AG04450 (cell line): ENCODE data around the gene CNKSR3. TPM values are rescaled to one million over a fixed set of nuclear protein-coding genes. Genes with fewer than 3 reads are reported as not detected.

Experiments used
- CTCF ChIA-PET: fragments of 300-600, 350-600 bp; formaldehyde crosslinking; extraction: SDS; loops from one replicate; lab custom pipeline; 2022; ENCODE audit warnings: antibody characterized with exemption, inconsistent platforms; lab: Charles Lee
- POLR2A ChIA-PET: fragments of 350-600 bp; formaldehyde crosslinking; extraction: SDS; loops from one replicate; lab custom pipeline; 2021; ENCODE audit warnings: antibody characterized with exemption, inconsistent platforms; lab: Yijun Ruan, JAX
- DNase-seq: peaks from one replicate; pipeline ENCODE4 v3.0.0-alpha.2; 2011; ENCODE audit warnings: low read depth, low spot score
- H3K27ac ChIP-seq: one replicate; pipeline ENCODE4 v1.5.1; 2012; ENCODE audit warnings: low read depth, low read length, control low read depth
- H3K27me3 ChIP-seq: one replicate; pipeline ENCODE4 v1.6.0; 2012; ENCODE audit warnings: low read length; ENCODE audit not compliant: control insufficient read depth, insufficient read depth
- H3K4me3 ChIP-seq: 2 replicates; pipeline ENCODE4 v1.5.1; 2011; ENCODE audit warnings: mild to moderate bottlenecking, low read depth, low read length, control low read depth
- H3K9me3 ChIP-seq: 2 replicates; pipeline ENCODE4 v1.5.1; 2012; ENCODE audit warnings: low read length; ENCODE audit not compliant: control insufficient read depth, insufficient read depth
- CTCF ChIP-seq: IDR thresholded peaks from 2 replicates; pipeline ENCODE4 v1.5.1; 2011; ENCODE audit warnings: low read depth, low read length, control low read depth, inconsistent platforms
- polyA plus RNA-seq: library from polyadenylated mRNA; depleted of rRNA; stranded (reverse); fragments of >200 nt; gene quantifications from 2 replicates; pipeline ENCODE4 v1.2.3, GENCODE V29; 2011

Gene CNKSR3
- polyA plus RNA-seq, 1 experiment, result 8.6 TPM

GRCh38 chr6:154532426-154532825 is 21.9 kb upstream of the CNKSR3 start:
- Histone ChIP-seq H3K27ac (no peak overlapping the region), H3K4me3 (no peak overlapping the region), H3K9me3 (no peaks in the 10 kb centered on the region; the same call in 1 of the 2 replicates), H3K27me3 (peaks cover 5% of the 10 kb centered on the region)
- no peak for TF ChIP-seq CTCF
- no peak for DNase-seq
- ChIA-PET POLR2A (no interaction called here), CTCF (no interaction called here)

- Histone ChIP-seq H3K4me3 (no peak overlapping the region), H3K27ac (no peak overlapping the region), H3K27me3 (no peaks in the 10 kb centered on the region), H3K9me3 (no peaks in the 10 kb centered on the region; the same call in 1 of the 2 replicates)
- ChIA-PET POLR2A (no interaction called here), CTCF (interaction anchor here (0.7 kb wide), 1 partner anchor 275 kb away, joined by 3 read pairs; no protein-coding TSS in a partner anchor)
- no peak for TF ChIP-seq CTCF
- no peak for DNase-seq
Measured at GRCh38 chr6:154529957-154530356, 19.5 kb upstream of the CNKSR3 start.

- H3K9me3 ChIP-seq, result no peaks in the 10 kb centered on the region; the same call in 1 of the 2 replicates
- TF ChIP-seq CTCF, result no peak
- CTCF ChIA-PET, result no interaction called here
- no peak for DNase-seq
- no peaks in the 10 kb centered on the region for H3K27me3 ChIP-seq
- no peak overlapping the region for H3K27ac ChIP-seq
- no peak overlapping the region for H3K4me3 ChIP-seq
- POLR2A ChIA-PET, result no interaction called here
Measured at GRCh38 chr6:154528310-154528915, 17.9 kb upstream of the CNKSR3 start.

GRCh38 chr6:154526996-154527395 is 16.5 kb upstream of the CNKSR3 start:
- no peak overlapping the region for H3K4me3 ChIP-seq
- CTCF ChIA-PET, result no interaction called here
- H3K9me3 ChIP-seq, result no peaks in the 10 kb centered on the region; the same call in 1 of the 2 replicates
- H3K27me3 ChIP-seq, result no peaks in the 10 kb centered on the region
- POLR2A ChIA-PET, result no interaction called here
- no peak for DNase-seq
- no peak for TF ChIP-seq CTCF
- no peak overlapping the region for H3K27ac ChIP-seq

GRCh38 chr6:154522576-154522975 is 12.1 kb upstream of the CNKSR3 start:
- Histone ChIP-seq H3K27me3 (no peaks in the 10 kb centered on the region), H3K9me3 (no peaks in the 10 kb centered on the region; the same call in 1 of the 2 replicates), H3K4me3 (no peak overlapping the region), H3K27ac (no peak overlapping the region)
- TF ChIP-seq CTCF, result no peak
- POLR2A ChIA-PET, result no interaction called here
- no peak for DNase-seq
- CTCF ChIA-PET, result interaction anchor here (0.9 kb wide), 1 partner anchor 284 kb away, joined by 3 read pairs; no protein-coding TSS in a partner anchor
